Measurements from ENCODE around the gene TST.

The TST gene

GRCh38 chr22:37058917-37059701 is 39.9 kb upstream of the TST start:
- TF ChIP-seq, protein P1, sequence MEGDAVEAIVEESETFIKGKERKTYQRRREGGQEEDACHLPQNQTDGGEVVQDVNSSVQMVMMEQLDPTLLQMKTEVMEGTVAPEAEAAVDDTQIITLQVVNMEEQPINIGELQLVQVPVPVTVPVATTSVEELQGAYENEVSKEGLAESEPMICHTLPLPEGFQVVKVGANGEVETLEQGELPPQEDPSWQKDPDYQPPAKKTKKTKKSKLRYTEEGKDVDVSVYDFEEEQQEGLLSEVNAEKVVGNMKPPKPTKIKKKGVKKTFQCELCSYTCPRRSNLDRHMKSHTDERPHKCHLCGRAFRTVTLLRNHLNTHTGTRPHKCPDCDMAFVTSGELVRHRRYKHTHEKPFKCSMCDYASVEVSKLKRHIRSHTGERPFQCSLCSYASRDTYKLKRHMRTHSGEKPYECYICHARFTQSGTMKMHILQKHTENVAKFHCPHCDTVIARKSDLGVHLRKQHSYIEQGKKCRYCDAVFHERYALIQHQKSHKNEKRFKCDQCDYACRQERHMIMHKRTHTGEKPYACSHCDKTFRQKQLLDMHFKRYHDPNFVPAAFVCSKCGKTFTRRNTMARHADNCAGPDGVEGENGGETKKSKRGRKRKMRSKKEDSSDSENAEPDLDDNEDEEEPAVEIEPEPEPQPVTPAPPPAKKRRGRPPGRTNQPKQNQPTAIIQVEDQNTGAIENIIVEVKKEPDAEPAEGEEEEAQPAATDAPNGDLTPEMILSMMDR (IDR thresholded peaks at IDR 0.05; ENCODE audit: low read depth, low read length, missing control alignments) = no peak
- no peak overlapping the region for H3K4me3 ChIP-seq (ENCODE audit: low read depth, low read length)
- no peak for DNase-seq (ENCODE audit: low read depth)

- TF ChIP-seq, protein P1 (IDR thresholded peaks at IDR 0.05; ENCODE audit: low read depth, low read length, missing control alignments) = no peak
- no peak for DNase-seq (ENCODE audit: low read depth)
- H3K4me3 ChIP-seq (ENCODE audit: low read depth, low read length) = no peak overlapping the region
Observed at GRCh38 chr22:37057796-37058510, 38.7 kb upstream of the TST start.

- no peak overlapping the region for H3K4me3 ChIP-seq (ENCODE audit: low read depth, low read length)
- no peak for DNase-seq (ENCODE audit: low read depth)
- TF ChIP-seq, protein P1 (IDR thresholded peaks at IDR 0.05; ENCODE audit: low read depth, low read length, missing control alignments) = no peak
Observed at GRCh38 chr22:37057226-37057625, 38.0 kb upstream of the TST start.

- no peak overlapping the region for H3K4me3 ChIP-seq (ENCODE audit: low read depth, low read length)
- TF ChIP-seq, protein P1 (IDR thresholded peaks at IDR 0.05; ENCODE audit: low read depth, low read length, missing control alignments) = no peak
Observed at GRCh38 chr22:37056246-37056645, 37.0 kb upstream of the TST start.

DNA sequence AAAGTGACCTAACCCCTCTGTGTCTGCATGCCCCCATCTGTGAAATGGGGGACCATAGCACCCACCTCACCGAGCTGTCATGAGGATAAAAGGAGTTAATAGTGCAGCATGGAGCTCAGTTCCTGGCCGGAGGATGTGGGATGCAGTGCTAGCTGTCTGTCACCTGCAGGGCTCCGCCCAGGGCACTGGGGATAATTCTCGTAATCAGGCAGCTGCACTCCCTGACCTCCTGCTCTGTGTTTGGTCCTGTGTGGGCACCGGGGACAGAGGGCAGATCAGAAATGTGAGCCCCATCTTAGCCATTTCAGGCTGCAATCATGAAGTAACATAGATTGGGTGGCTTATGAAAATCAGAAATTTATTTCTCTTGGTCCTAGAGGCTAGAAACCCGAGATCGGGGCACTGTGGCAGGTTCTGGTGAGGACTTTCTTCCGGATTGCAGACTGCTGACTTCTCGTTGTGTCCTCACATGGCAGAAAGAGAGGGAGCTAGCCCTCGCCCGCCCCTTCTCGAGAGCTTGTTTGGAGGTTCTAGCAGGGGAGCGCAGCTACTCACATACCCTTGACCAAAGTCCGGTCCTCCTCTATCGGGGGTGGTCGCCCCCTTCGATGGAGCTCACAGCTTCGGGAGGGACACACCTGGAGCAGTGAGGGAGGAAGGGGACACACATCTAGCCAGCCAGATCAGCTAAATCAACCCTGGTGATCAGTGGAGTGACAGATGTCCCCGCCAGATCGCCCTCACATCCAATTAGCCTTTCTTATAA is 35.5 kb upstream of the TST start:
- no peak for DNase-seq (ENCODE audit: low read depth)
- H3K4me3 ChIP-seq (ENCODE audit: low read depth, low read length) = no peak overlapping the region
- TF ChIP-seq, protein P1 (IDR thresholded peaks at IDR 0.05; ENCODE audit: low read depth, low read length, missing control alignments) = no peak

More at GRCh38 chr22:37056246-37056645, 37.0 kb upstream of the TST start:
- no peak for DNase-seq (ENCODE audit: low read depth)

DNA sequence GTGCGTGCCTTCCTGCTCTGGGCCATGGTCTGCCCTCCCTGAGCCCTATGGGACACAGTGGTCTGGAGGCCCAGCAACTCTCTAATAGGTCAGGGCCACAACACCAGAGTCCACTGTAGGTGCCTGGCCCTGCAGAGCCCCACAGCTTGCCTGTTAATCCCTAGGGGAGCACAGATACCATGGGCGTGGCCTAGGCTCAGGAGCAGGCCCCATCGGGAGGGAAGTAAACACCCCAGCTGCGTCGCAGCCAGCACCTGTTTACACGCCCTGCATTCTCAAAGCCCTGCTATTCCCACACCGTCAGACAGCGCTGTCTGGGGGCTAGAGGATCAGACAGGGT is 34.8 kb upstream of the TST start:
- H3K4me3 ChIP-seq (ENCODE audit: low read depth, low read length) = no peak overlapping the region
- DNase-seq (ENCODE audit: low read depth) = no peak
- TF ChIP-seq, protein P1 (IDR thresholded peaks at IDR 0.05; ENCODE audit: low read depth, low read length, missing control alignments) = no peak

Data from GM12864 (cell line).